ENCODE results near the gene PCSK2.

- TF ChIP-seq CTCF (conservative IDR thresholded peaks at IDR 0.05) (no peak), ZFX (IDR thresholded peaks at IDR 0.05) (no peak)
Observed at GRCh38 chr20:17511401-17511800, 284.6 kb downstream of the PCSK2 start.
